Osteoblast (primary cell): ENCODE results near the gene CAPN5. TPM values are rescaled to one million over a fixed set of nuclear protein-coding genes. Genes with fewer than 3 reads are reported as not detected.

ENCODE experiments used
- DNase-seq: peaks from one replicate; pipeline ENCODE4 v3.0.0; 2011; ENCODE audit warnings: low spot score, mixed read lengths; ENCODE audit not compliant: insufficient read length; ENCODE audit errors: missing footprints
- H2AFZ ChIP-seq: 2 replicates; pipeline ENCODE4 v1.6.0; 2011; ENCODE audit warnings: mild to moderate bottlenecking, low read length
- H3K27ac ChIP-seq: 2 replicates; pipeline ENCODE4 v1.5.1; 2011; ENCODE audit warnings: mild to moderate bottlenecking, low read depth, low read length, moderate library complexity
- H3K27me3 ChIP-seq: 2 replicates; pipeline ENCODE4 v1.6.0; 2012; ENCODE audit warnings: mild to moderate bottlenecking, control low read depth, inconsistent platforms, low read length, moderate library complexity; ENCODE audit not compliant: insufficient read depth
- H3K36me3 ChIP-seq: 2 replicates; pipeline ENCODE4 v1.5.1; 2011; ENCODE audit warnings: mild to moderate bottlenecking, low read length, control low read depth, moderate library complexity; ENCODE audit not compliant: insufficient read depth
- H3K4me1 ChIP-seq: 2 replicates; pipeline ENCODE4 v1.5.1; 2011; ENCODE audit warnings: mild to moderate bottlenecking, low read length, control low read depth, moderate library complexity; ENCODE audit not compliant: insufficient read depth
- H3K4me2 ChIP-seq: 2 replicates; pipeline ENCODE4 v1.6.0; 2011; ENCODE audit warnings: mild to moderate bottlenecking, low read length; ENCODE audit not compliant: insufficient read depth
- H3K4me3 ChIP-seq: fragments of 200-600 bp; sonication (generic); 3 replicates; pipeline ENCODE4 v1.5.1; 2012; ENCODE audit warnings: mild to moderate bottlenecking, low read length, inconsistent platforms; ENCODE audit not compliant: insufficient read depth
- H3K79me2 ChIP-seq: 2 replicates; pipeline ENCODE4 v1.6.0; 2012; ENCODE audit warnings: mild to moderate bottlenecking, low read length, control low read depth, inconsistent platforms; ENCODE audit not compliant: insufficient read depth
- H3K9me3 ChIP-seq: 2 replicates; pipeline ENCODE4 v1.5.1; 2011; ENCODE audit warnings: low read depth, low read length, control low read depth
- H4K20me1 ChIP-seq: 2 replicates; pipeline ENCODE4 v1.6.0; 2012; ENCODE audit warnings: mild to moderate bottlenecking, low read length, control low read depth; ENCODE audit not compliant: insufficient read depth
- total RNA-seq: library from RNA; depleted of rRNA; stranded (reverse); fragments of >200 nt; gene quantifications from 2 replicates; pipeline ENCODE4 v1.2.3, GENCODE V29; 2012
- TF ChIP-seq, protein P1 (sequence below): IDR thresholded peaks from 2 replicates; pipeline ENCODE4 v1.5.1; 2011; ENCODE audit warnings: mild to moderate bottlenecking, low read depth, low read length, moderate library complexity; ENCODE audit errors: extremely low read depth

CAPN5 gene
- total RNA-seq, 1 donor: 6.5 TPM

- Histone ChIP-seq H2AFZ (no peak overlapping the region), H3K27me3 (no peaks in the 10 kb centered on the region), H3K27ac (no peak overlapping the region), H3K36me3 (peaks cover 13% of the 10 kb centered on the region), H3K4me1 (peaks cover 11% of the 10 kb centered on the region), H4K20me1 (no peaks in the 10 kb centered on the region), H3K9me3 (no peaks in the 10 kb centered on the region), H3K79me2 (no peaks in the 10 kb centered on the region), H3K4me3 (no peak overlapping the region), H3K4me2 (no peak overlapping the region)
- DNase-seq: no peak
- TF ChIP-seq, protein P1, sequence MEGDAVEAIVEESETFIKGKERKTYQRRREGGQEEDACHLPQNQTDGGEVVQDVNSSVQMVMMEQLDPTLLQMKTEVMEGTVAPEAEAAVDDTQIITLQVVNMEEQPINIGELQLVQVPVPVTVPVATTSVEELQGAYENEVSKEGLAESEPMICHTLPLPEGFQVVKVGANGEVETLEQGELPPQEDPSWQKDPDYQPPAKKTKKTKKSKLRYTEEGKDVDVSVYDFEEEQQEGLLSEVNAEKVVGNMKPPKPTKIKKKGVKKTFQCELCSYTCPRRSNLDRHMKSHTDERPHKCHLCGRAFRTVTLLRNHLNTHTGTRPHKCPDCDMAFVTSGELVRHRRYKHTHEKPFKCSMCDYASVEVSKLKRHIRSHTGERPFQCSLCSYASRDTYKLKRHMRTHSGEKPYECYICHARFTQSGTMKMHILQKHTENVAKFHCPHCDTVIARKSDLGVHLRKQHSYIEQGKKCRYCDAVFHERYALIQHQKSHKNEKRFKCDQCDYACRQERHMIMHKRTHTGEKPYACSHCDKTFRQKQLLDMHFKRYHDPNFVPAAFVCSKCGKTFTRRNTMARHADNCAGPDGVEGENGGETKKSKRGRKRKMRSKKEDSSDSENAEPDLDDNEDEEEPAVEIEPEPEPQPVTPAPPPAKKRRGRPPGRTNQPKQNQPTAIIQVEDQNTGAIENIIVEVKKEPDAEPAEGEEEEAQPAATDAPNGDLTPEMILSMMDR: no peak
These were observed 57.3 kb downstream of the CAPN5 start for GRCh38 chr11:77124041-77124440.

DNA sequence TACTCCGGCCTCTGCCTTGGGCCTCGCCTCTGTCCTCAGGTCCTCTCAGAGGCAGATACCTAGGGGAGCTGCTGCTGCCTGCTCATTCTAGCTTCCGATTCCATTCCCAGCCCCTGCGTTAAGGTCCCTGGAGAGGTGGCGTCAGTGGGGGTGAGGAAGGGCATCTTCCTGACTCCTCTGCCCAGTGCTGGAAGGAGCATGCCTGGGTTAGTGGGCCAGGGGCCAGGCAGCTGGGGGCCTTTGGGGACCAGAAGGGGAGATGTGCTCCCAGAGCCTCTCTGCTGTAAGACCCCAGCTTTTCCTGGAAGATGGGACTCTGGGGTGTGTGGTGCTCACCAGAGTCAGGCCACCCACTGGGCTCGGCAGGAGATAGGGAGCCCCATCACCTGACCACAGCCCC is 57.7 kb downstream of the CAPN5 start:
- Histone ChIP-seq H3K27ac (no peak overlapping the region), H3K36me3 (peaks cover 11% of the 10 kb centered on the region), H3K4me3 (no peak overlapping the region), H3K4me1 (peaks cover 11% of the 10 kb centered on the region), H3K27me3 (no peaks in the 10 kb centered on the region), H2AFZ (no peak overlapping the region), H3K4me2 (no peak overlapping the region), H4K20me1 (no peaks in the 10 kb centered on the region), H3K79me2 (no peaks in the 10 kb centered on the region), H3K9me3 (no peaks in the 10 kb centered on the region)
- no peak for DNase-seq
- TF ChIP-seq, protein P1: no peak

- H4K20me1 ChIP-seq: no peaks in the 10 kb centered on the region
- H3K4me3 ChIP-seq: no peak overlapping the region
- no peaks in the 10 kb centered on the region for H3K79me2 ChIP-seq
- H3K27ac ChIP-seq: no peak overlapping the region
- no peaks in the 10 kb centered on the region for H3K27me3 ChIP-seq
- H3K4me1 ChIP-seq: peaks cover 11% of the 10 kb centered on the region
- no peak overlapping the region for H2AFZ ChIP-seq
- H3K4me2 ChIP-seq: no peak overlapping the region
- H3K36me3 ChIP-seq: peaks cover 11% of the 10 kb centered on the region
- TF ChIP-seq, protein P1: no peak
- DNase-seq: no peak
- no peaks in the 10 kb centered on the region for H3K9me3 ChIP-seq
These were observed 58.4 kb downstream of the CAPN5 start for GRCh38 chr11:77125191-77125590.

DNA sequence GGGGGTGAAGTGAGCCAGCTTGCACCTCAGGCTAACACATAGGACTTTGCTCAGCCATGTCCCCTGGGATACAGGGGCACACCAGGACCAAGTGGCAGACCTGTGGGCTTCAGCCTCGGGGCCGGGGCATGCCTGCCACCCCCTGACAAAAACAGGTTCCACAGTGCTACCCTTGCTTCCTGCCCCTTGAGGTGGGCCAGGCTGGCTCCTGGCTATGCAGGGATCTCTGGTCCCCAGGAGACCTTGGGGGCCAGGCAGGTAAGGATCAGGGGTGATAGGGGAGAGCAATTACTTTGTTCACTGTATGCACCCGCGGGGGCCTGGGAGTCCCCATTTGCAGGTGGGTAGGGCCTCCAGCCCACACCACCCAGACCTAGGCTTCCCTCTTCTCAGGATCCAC is 58.9 kb downstream of the CAPN5 start:
- H3K27me3 ChIP-seq: no peaks in the 10 kb centered on the region
- H3K9me3 ChIP-seq: no peaks in the 10 kb centered on the region
- H3K4me3 ChIP-seq: no peak overlapping the region
- peaks cover 11% of the 10 kb centered on the region for H3K36me3 ChIP-seq
- TF ChIP-seq, protein P1: no peak
- no peak overlapping the region for H3K4me2 ChIP-seq
- H4K20me1 ChIP-seq: no peaks in the 10 kb centered on the region
- no peaks in the 10 kb centered on the region for H3K79me2 ChIP-seq
- no peak overlapping the region for H2AFZ ChIP-seq
- DNase-seq: no peak
- no peak overlapping the region for H3K27ac ChIP-seq
- H3K4me1 ChIP-seq: peaks cover 11% of the 10 kb centered on the region
